GM18951 (cell line): Measurements from ENCODE around the gene TCHH.

Experiments used
- POLR2A ChIP-seq: IDR thresholded peaks from 4 replicates; pipeline ENCODE4 v1.6.1; 2011; ENCODE audit warnings: mild to moderate bottlenecking; ENCODE audit not compliant: insufficient read length, insufficient read depth; ENCODE audit errors: extremely low read depth
- in situ Hi-C: fragments of 300-500 bp; cut with MboI; formaldehyde crosslinking; loops from one replicate; pipeline ENCODE4 v1.12.0; 2022; ENCODE audit warnings: low sequenced_read_pairs, mixed read lengths, inconsistent platforms; ENCODE audit not compliant: unreplicated experiment

The TCHH gene

GRCh38 chr1:152130186-152130585 lies 14.9 kb upstream of the TCHH start:
- in situ Hi-C loops, result no loop called here
- no peak for TF ChIP-seq POLR2A

- TF ChIP-seq POLR2A, result no peak
- in situ Hi-C loops, result no loop called here
Observed at GRCh38 chr1:152127673-152128072, 12.4 kb upstream of the TCHH start.

- in situ Hi-C loops, result no loop called here
- no peak for TF ChIP-seq POLR2A
Observed at GRCh38 chr1:152125834-152126443, 10.7 kb upstream of the TCHH start.

- in situ Hi-C loops, result no loop called here
Observed at GRCh38 chr1:152118915-152119314, 3.7 kb upstream of the TCHH start.

GRCh38 chr1:152112885-152113432 lies 2.3 kb downstream of the TCHH start:
- no peak for TF ChIP-seq POLR2A
- in situ Hi-C loops, result no loop called here

More at GRCh38 chr1:152118915-152119314, 3.7 kb upstream of the TCHH start:
- TF ChIP-seq POLR2A, result no peak

GRCh38 chr1:152112101-152112884 lies 3.0 kb downstream of the TCHH start:
- TF ChIP-seq POLR2A, result no peak
- in situ Hi-C loops, result no loop called here

GRCh38 chr1:152111515-152111968 lies 3.7 kb downstream of the TCHH start:
- TF ChIP-seq POLR2A, result no peak
- in situ Hi-C loops, result no loop called here

GRCh38 chr1:152110860-152111514 lies 4.3 kb downstream of the TCHH start:
- TF ChIP-seq POLR2A, result no peak
- in situ Hi-C loops, result no loop called here

- in situ Hi-C loops, result no loop called here
- TF ChIP-seq POLR2A, result no peak
Observed at GRCh38 chr1:152110365-152110859, 4.8 kb downstream of the TCHH start.

GRCh38 chr1:152109998-152110294 lies 5.3 kb downstream of the TCHH start:
- no peak for TF ChIP-seq POLR2A
- in situ Hi-C loops, result no loop called here

GRCh38 chr1:152109231-152109997 lies 5.8 kb downstream of the TCHH start:
- in situ Hi-C loops, result no loop called here

GRCh38 chr1:152108882-152109222 lies 6.4 kb downstream of the TCHH start:
- in situ Hi-C loops, result no loop called here
- no peak for TF ChIP-seq POLR2A

More at GRCh38 chr1:152109231-152109997, 5.8 kb downstream of the TCHH start:
- TF ChIP-seq POLR2A, result no peak
